CD14-positive monocyte (primary cell): ENCODE results near the gene SLC34A3. TPM values are rescaled to one million over a fixed set of nuclear protein-coding genes. Genes with fewer than 3 reads are reported as not detected.

Source experiments
- DNase-seq, 3 donors: peaks; one replicate each; pipeline ENCODE4 v3.0.0-alpha.2; 2011 to 2022
- H2AFZ ChIP-seq: 2 replicates; pipeline ENCODE4 v1.6.0; 2012; ENCODE audit warnings: mild to moderate bottlenecking, low read depth, low read length, inconsistent platforms; ENCODE audit not compliant: insufficient read depth, poor library complexity, severe bottlenecking
- H3K27ac ChIP-seq, 2 donors: 1 replicate in 1 of 2; 2 replicates in 1 of 2; pipeline ENCODE4 v1.5.1; 2012 to 2013; ENCODE audit warnings: low read length in 2 of 2, control low read depth in 1 of 2, inconsistent platforms in 1 of 2, low read depth in 1 of 2, mild to moderate bottlenecking in 1 of 2
- H3K27me3 ChIP-seq, 2 donors: one replicate each; pipeline versions ENCODE4 v1.6.0 to v1.6.1; 2011 to 2013; ENCODE audit warnings: low read length in 2 of 2; ENCODE audit not compliant: control insufficient read depth in 2 of 2, insufficient read depth in 2 of 2
- H3K36me3 ChIP-seq, 2 donors: replicated peaks in 1 of 2; 1 replicate in 1 of 2; 2 replicates in 1 of 2; pipeline versions ENCODE4 v1.5.1 to v1.6.1; 2012 to 2013; ENCODE audit warnings: low read length in 2 of 2, control low read depth in 1 of 2, inconsistent platforms in 1 of 2, mild to moderate bottlenecking in 1 of 2; ENCODE audit not compliant: insufficient read depth in 2 of 2, control insufficient read depth in 1 of 2
- H3K4me1 ChIP-seq, 2 donors: 1 replicate in 1 of 2; 2 replicates in 1 of 2; pipeline versions ENCODE4 v1.5.1 to v1.6.1; 2012 to 2013; ENCODE audit warnings: low read length in 2 of 2, control low read depth in 1 of 2, inconsistent platforms in 1 of 2, mild to moderate bottlenecking in 1 of 2, moderate library complexity in 1 of 2; ENCODE audit not compliant: insufficient read depth in 2 of 2, control insufficient read depth in 1 of 2
- H3K4me2 ChIP-seq: replicated peaks from 2 replicates; pipeline ENCODE3; 2012; ENCODE audit warnings: low read length, moderate library complexity, mild to moderate bottlenecking; ENCODE audit not compliant: poor library complexity, severe bottlenecking; ENCODE audit errors: extremely low read depth
- H3K4me3 ChIP-seq, 3 experiments: fragments of 200-600 bp in 1 of 3; sonication (generic) in 1 of 3; replicated peaks in 1 of 3; 1 replicate in 2 of 3; 2 replicates in 1 of 3; pipeline ENCODE4 v1.5.1; 2011 to 2013; ENCODE audit warnings: low read length in 3 of 3, mild to moderate bottlenecking in 3 of 3, control low read depth in 2 of 3, low read depth in 2 of 3, inconsistent platforms in 1 of 3, moderate library complexity in 1 of 3
- H3K79me2 ChIP-seq: 2 replicates; pipeline ENCODE4 v1.6.0; 2012; ENCODE audit warnings: mild to moderate bottlenecking, control low read depth, inconsistent platforms, low read length, moderate library complexity; ENCODE audit not compliant: insufficient read depth
- H3K9ac ChIP-seq: 2 replicates; pipeline ENCODE4 v1.6.0; 2017; ENCODE audit warnings: low read length, mild to moderate bottlenecking; ENCODE audit not compliant: insufficient read depth, poor library complexity, severe bottlenecking
- H3K9me3 ChIP-seq, 2 donors: replicated peaks in 1 of 2; 1 replicate in 1 of 2; 2 replicates in 1 of 2; pipeline versions ENCODE4 v1.5.1 to v1.6.1; 2012 to 2013; ENCODE audit warnings: low read length in 2 of 2, control low read depth in 1 of 2; ENCODE audit not compliant: control insufficient read depth in 1 of 2, insufficient read depth in 1 of 2
- H4K20me1 ChIP-seq: 2 replicates; pipeline ENCODE4 v1.6.0; 2012; ENCODE audit warnings: mild to moderate bottlenecking, low read length, control low read depth, moderate library complexity; ENCODE audit not compliant: insufficient read depth
- H3K27ac Mint-ChIP-seq, 7 donors: one replicate each; pipeline ENCODE4 v1.8.0; 2020; ENCODE audit warnings: mild to moderate bottlenecking in 7 of 7, mixed read lengths in 7 of 7, moderate library complexity in 6 of 7, inconsistent platforms in 2 of 7
- H3K27me3 Mint-ChIP-seq, 3 donors: one replicate each; pipeline ENCODE4 v1.8.0; 2021 to 2022; ENCODE audit warnings: low read depth in 3 of 3, mild to moderate bottlenecking in 3 of 3, mixed read lengths in 3 of 3, moderate library complexity in 3 of 3, inconsistent platforms in 1 of 3
- H3K36me3 Mint-ChIP-seq, 2 donors: one replicate each; pipeline ENCODE4 v1.8.0; 2020; ENCODE audit warnings: mixed read lengths in 2 of 2, inconsistent platforms in 1 of 2, mild to moderate bottlenecking in 1 of 2
- H3K4me1 Mint-ChIP-seq: one replicate; pipeline ENCODE4 v1.8.0; 2020; ENCODE audit warnings: mild to moderate bottlenecking, mixed read lengths
- H3K4me3 Mint-ChIP-seq, 2 donors: one replicate each; pipeline ENCODE4 v1.8.0; 2020; ENCODE audit warnings: mild to moderate bottlenecking in 2 of 2, mixed read lengths in 2 of 2, moderate library complexity in 1 of 2
- H3K9me3 Mint-ChIP-seq, 7 donors: one replicate each; pipeline ENCODE4 v1.8.0; 2020 to 2022; ENCODE audit warnings: mixed read lengths in 7 of 7, mild to moderate bottlenecking in 6 of 7, moderate library complexity in 6 of 7, inconsistent platforms in 2 of 7
- WGBS: methylation state at CpG from one replicate; pipeline ENCODE4 v1.1.5; 2013; ENCODE audit warnings: missing lambda C conversion rate; ENCODE audit not compliant: insufficient coverage; 5-methylcytosine and 5-hydroxymethylcytosine counted together
- intact Hi-C, 2 donors: fragments of 100-400 bp; cut with micrococcal nuclease; formaldehyde crosslinking; loops; one replicate each; pipeline versions ENCODE4 v1.15.0 to v1.15.1; 2023
- polyA plus RNA-seq, 3 donors: library from polyadenylated mRNA; depleted of rRNA in 1 of 3; unstranded in 2 of 3; stranded (reverse) in 1 of 3; fragments of 300-500 nt in 2 of 3; fragments of >200 nt in 1 of 3; fragmentation: Illumina TruSeq in 2 of 3; gene quantifications; 1 replicate in 2 of 3; 2 replicates in 1 of 3; pipeline ENCODE4 v1.2.3, GENCODE V29; 2012 to 2021
- TF ChIP-seq, protein P1 (sequence below): fragments of 200-600 bp; IDR thresholded peaks from one replicate; pipeline ENCODE4 v1.8.0; 2022; ENCODE audit warnings: antibody characterized with exemption, mild to moderate bottlenecking

SLC34A3 gene
- polyA plus RNA-seq, 3 donors, result not detected

DNA sequence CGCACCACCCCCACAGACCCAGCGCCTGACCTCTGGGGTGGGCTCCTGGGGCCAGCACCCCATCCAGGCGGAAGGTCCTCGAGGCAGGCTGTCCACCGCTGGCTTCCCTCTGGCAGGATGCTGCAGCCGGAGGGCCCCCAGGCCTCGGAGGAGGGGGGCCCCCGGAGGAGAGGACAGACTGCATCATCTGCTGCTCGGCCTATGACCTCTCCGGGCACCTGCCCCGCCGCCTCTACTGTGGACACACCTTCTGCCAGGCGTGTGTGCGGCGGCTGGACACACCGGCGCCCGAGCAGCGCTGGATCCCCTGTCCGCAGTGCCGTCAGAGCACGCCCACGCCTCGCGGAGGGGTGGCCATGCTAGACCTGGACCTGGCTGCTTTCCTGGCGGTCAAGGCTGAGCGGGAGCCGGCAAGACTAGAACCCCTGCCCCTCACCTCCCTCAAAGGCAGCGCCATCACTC is 2.2 kb upstream of the SLC34A3 start:
- WGBS, result 71% methylated on average over 26 of the region's 29 CpGs
- Histone ChIP-seq H3K79me2 (no peaks in the 10 kb centered on the region), H3K27me3 (peaks cover 0 to 9% of the 10 kb centered on the region in 2 donors), H3K36me3 (no peaks in the 10 kb centered on the region), H3K9ac (no peak overlapping the region), H3K4me2 (no peak overlapping the region), H4K20me1 (no peaks in the 10 kb centered on the region), H3K27ac (no peak overlapping the region), H3K4me1 (peaks cover 15 to 18% of the 10 kb centered on the region in 2 donors), H2AFZ (no peak overlapping the region), H3K9me3 (no peaks in the 10 kb centered on the region), H3K4me3 (no peak overlapping the region)
- peaks cover 15% of the 10 kb centered on the region for H3K4me1 Mint-ChIP-seq
- TF ChIP-seq, protein P1, sequence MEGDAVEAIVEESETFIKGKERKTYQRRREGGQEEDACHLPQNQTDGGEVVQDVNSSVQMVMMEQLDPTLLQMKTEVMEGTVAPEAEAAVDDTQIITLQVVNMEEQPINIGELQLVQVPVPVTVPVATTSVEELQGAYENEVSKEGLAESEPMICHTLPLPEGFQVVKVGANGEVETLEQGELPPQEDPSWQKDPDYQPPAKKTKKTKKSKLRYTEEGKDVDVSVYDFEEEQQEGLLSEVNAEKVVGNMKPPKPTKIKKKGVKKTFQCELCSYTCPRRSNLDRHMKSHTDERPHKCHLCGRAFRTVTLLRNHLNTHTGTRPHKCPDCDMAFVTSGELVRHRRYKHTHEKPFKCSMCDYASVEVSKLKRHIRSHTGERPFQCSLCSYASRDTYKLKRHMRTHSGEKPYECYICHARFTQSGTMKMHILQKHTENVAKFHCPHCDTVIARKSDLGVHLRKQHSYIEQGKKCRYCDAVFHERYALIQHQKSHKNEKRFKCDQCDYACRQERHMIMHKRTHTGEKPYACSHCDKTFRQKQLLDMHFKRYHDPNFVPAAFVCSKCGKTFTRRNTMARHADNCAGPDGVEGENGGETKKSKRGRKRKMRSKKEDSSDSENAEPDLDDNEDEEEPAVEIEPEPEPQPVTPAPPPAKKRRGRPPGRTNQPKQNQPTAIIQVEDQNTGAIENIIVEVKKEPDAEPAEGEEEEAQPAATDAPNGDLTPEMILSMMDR, result no peak
- no peak for DNase-seq
- no peak overlapping the region for H3K4me3 Mint-ChIP-seq
- H3K36me3 Mint-ChIP-seq, result no peaks in the 10 kb centered on the region
- intact Hi-C loops, result loop anchor here in 1 of 2 donors (5.0 kb wide), 1 partner anchor 111 kb away; no protein-coding TSS in a partner anchor
- peaks cover 0 to 4% (median 0%) of the 10 kb centered on the region in 7 donors for H3K9me3 Mint-ChIP-seq
- H3K27me3 Mint-ChIP-seq, result peaks cover 0 to 34% (median 5%) of the 10 kb centered on the region in 3 donors
- H3K27ac Mint-ChIP-seq, result no peak overlapping the region

DNA sequence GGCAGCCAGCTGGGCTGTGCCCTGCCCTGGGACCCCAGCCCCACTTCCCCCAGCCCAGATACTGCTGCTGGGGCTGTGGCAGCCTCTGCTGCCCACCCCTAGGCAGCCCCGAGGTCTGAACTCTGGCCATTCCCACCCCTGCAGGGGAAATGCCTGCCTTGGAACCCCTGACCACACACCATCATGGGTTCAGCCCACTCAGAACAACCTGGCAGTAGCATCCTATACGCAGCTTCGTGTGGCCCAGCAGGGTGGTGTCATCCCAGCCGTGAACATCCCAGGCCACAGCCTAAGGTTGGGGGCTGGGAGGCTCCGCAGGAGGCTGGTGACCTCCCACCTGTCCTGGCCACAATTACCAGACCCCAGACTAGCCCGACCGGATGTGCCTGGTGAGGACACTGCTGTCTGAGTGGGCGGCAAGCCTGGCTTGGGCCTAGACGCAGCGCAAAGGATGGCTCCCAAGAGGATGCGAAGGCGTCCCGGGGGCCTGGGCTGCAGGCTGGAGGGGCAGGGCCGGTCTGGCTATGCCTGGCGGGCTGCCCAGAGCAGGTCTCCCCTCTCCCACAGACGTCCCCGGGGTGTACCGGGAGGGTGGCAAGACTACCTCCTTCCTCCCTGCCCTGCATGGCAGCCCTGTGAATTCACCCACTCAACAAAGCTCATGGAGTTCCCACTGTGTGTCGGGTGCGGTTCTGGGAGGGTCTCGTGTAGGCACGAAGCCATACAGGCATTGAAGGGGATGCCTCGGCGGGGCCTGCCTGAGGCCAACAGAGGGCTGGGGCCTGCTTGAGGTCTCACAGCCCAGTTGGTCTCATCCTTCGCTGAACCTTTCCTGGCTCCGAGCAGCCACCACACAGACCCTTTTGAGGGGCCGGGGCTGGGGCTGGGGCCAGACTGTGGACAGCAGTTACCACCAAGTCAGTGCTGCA is 1.5 kb upstream of the SLC34A3 start:
- TF ChIP-seq, protein P1, result no peak
- H3K9me3 ChIP-seq, result no peaks in the 10 kb centered on the region
- Mint-ChIP-seq H3K4me3 (no peak overlapping the region), H3K36me3 (no peaks in the 10 kb centered on the region), H3K9me3 (peaks cover 0 to 4% (median 0%) of the 10 kb centered on the region in 7 donors), H3K27ac (peak overlapping the region in 1 of 7 donors; percentile 54), H3K4me1 (peaks cover 11% of the 10 kb centered on the region), H3K27me3 (peaks cover 2 to 36% (median 5%) of the 10 kb centered on the region in 3 donors)
- H3K36me3 ChIP-seq, result no peaks in the 10 kb centered on the region
- peaks cover 0 to 9% of the 10 kb centered on the region in 2 donors for H3K27me3 ChIP-seq
- intact Hi-C loops, result loop anchor here in 1 of 2 donors (5.0 kb wide), 1 partner anchor 112 kb away; no protein-coding TSS in a partner anchor
- H3K4me2 ChIP-seq, result no peak overlapping the region
- H3K79me2 ChIP-seq, result no peaks in the 10 kb centered on the region
- no peak overlapping the region for H3K4me3 ChIP-seq
- H2AFZ ChIP-seq, result no peak overlapping the region
- H4K20me1 ChIP-seq, result no peaks in the 10 kb centered on the region
- DNase-seq, result no peak
- peaks cover 10 to 12% of the 10 kb centered on the region in 2 donors for H3K4me1 ChIP-seq
- 80% methylated on average over 24 of the region's 27 CpGs for WGBS
- no peak overlapping the region for H3K9ac ChIP-seq
- no peak overlapping the region for H3K27ac ChIP-seq
